IMR-90 (cell line): ENCODE results near the gene EPHB6. TPM values are rescaled to one million over a fixed set of nuclear protein-coding genes. Genes with fewer than 3 reads are reported as not detected.

Experiments used
- ATAC-seq: fragments of 200-7000 bp; cut with Tn5 transposase; 2 replicates; pipeline ENCODE4 v1.9.1; 2020; ENCODE audit warnings: low read depth, mild to moderate bottlenecking, moderate library complexity
- BruUV-seq: library from RNA; stranded (reverse); fragments of 400-500 nt; replicated peaks from 2 replicates; lab custom pipeline; 2021; lab: Mats Ljungman, UMichigan
- CTCF ChIA-PET: fragments of 300-600 bp; formaldehyde crosslinking; extraction: SDS; loops from one replicate; lab custom pipeline; 2021; ENCODE audit warnings: antibody characterized with exemption; lab: Yijun Ruan, JAX
- POLR2A ChIA-PET: fragments of 300-600 bp; sonication (Branson Sonifier 250); formaldehyde crosslinking; loops from one replicate; lab custom pipeline; 2022; ENCODE audit warnings: antibody characterized with exemption; ENCODE audit not compliant: unreplicated experiment; lab: Charles Lee
- DNase-seq: peaks from one replicate; pipeline ENCODE4 v3.0.0; 2013
- H2AFZ ChIP-seq: replicated peaks from 2 replicates; pipeline ENCODE3; 2013; ENCODE audit warnings: low read length, mild to moderate bottlenecking; ENCODE audit not compliant: poor library complexity
- H2AK5ac ChIP-seq: 2 replicates; pipeline ENCODE4 v1.6.1; 2013; ENCODE audit warnings: low read depth, low read length, inconsistent platforms
- H2AK9ac ChIP-seq: replicated peaks from 2 replicates; pipeline ENCODE3; 2013; ENCODE audit warnings: mild to moderate bottlenecking, low read depth, low read length, moderate library complexity; ENCODE audit not compliant: poor library complexity
- H2BK120ac ChIP-seq: 2 replicates; pipeline ENCODE4 v1.6.1; 2013; ENCODE audit warnings: low read depth, low read length, inconsistent platforms
- H2BK15ac ChIP-seq: 3 replicates; pipeline ENCODE4 v1.6.1; 2013; ENCODE audit warnings: low read depth, low read length, inconsistent platforms
- H2BK20ac ChIP-seq: 2 replicates; pipeline ENCODE4 v1.6.1; 2013; ENCODE audit warnings: low read depth, mild to moderate bottlenecking, inconsistent platforms, low read length, moderate library complexity
- H2BK5ac ChIP-seq: 2 replicates; pipeline ENCODE4 v1.6.1; 2013; ENCODE audit warnings: mild to moderate bottlenecking, low read depth, low read length, inconsistent platforms; ENCODE audit not compliant: poor library complexity, severe bottlenecking
- H3K14ac ChIP-seq: replicated peaks from 2 replicates; pipeline ENCODE4 v1.6.1; 2013; ENCODE audit warnings: low read depth, low read length, inconsistent platforms
- H3K18ac ChIP-seq: 2 replicates; pipeline ENCODE4 v1.6.1; 2013; ENCODE audit warnings: low read depth, low read length, control low read depth
- H3K23ac ChIP-seq: 2 replicates; pipeline ENCODE4 v1.6.1; 2013; ENCODE audit warnings: low read depth, low read length, inconsistent platforms
- H3K27ac ChIP-seq: 2 replicates; pipeline ENCODE4 v1.5.1; 2013; ENCODE audit warnings: mild to moderate bottlenecking, control low read depth, low read length; ENCODE audit not compliant: insufficient read depth
- H3K27me3 ChIP-seq: 2 replicates; pipeline ENCODE4 v1.6.1; 2013; ENCODE audit warnings: low read length; ENCODE audit not compliant: control insufficient read depth, insufficient read depth
- H3K36me3 ChIP-seq: 2 replicates; pipeline ENCODE4 v1.6.1; 2013; ENCODE audit warnings: low read length, mixed read lengths; ENCODE audit not compliant: control insufficient read depth, insufficient read depth
- H3K4ac ChIP-seq: 2 replicates; pipeline ENCODE4 v1.6.1; 2013; ENCODE audit warnings: low read depth, low read length, inconsistent platforms
- H3K4me1 ChIP-seq: 2 replicates; pipeline ENCODE4 v1.6.1; 2013; ENCODE audit warnings: low read length, mixed read lengths; ENCODE audit not compliant: control insufficient read depth, insufficient read depth
- H3K4me2 ChIP-seq: 2 replicates; pipeline ENCODE4 v1.6.1; 2013; ENCODE audit warnings: low read depth, mild to moderate bottlenecking, control low read depth, low read length, moderate library complexity
- H3K4me3 ChIP-seq: 2 replicates; pipeline ENCODE4 v1.5.1; 2013; ENCODE audit warnings: low read depth, mild to moderate bottlenecking, control low read depth, low read length, moderate library complexity; ENCODE audit not compliant: insufficient read depth
- H3K56ac ChIP-seq: 2 replicates; pipeline ENCODE4 v1.6.1; 2013; ENCODE audit warnings: low read length, inconsistent platforms; ENCODE audit not compliant: insufficient read depth; ENCODE audit errors: extremely low read depth
- H3K79me1 ChIP-seq, 2 experiments: 2 replicates each; pipeline ENCODE4 v1.6.1; 2013; ENCODE audit warnings: low read length in 2 of 2, inconsistent platforms in 1 of 2, low read depth in 1 of 2
- H3K9ac ChIP-seq: 2 replicates; pipeline ENCODE4 v1.6.1; 2013; ENCODE audit warnings: low read depth, low read length, control low read depth
- H3K9me1 ChIP-seq: 2 replicates; pipeline ENCODE4 v1.6.1; 2013; ENCODE audit warnings: low read length, inconsistent platforms; ENCODE audit not compliant: insufficient read depth
- H3K9me3 ChIP-seq: 2 replicates; pipeline ENCODE4 v1.6.1; 2013; ENCODE audit warnings: low read length; ENCODE audit not compliant: control insufficient read depth, insufficient read depth
- H4K20me1 ChIP-seq: 2 replicates; pipeline ENCODE4 v1.6.1; 2013; ENCODE audit warnings: low read length, inconsistent platforms; ENCODE audit not compliant: insufficient read depth
- H4K5ac ChIP-seq: 2 replicates; pipeline ENCODE4 v1.6.1; 2013; ENCODE audit warnings: mild to moderate bottlenecking, low read depth, low read length, control low read depth
- H4K8ac ChIP-seq, 2 experiments: 2 replicates each; pipeline ENCODE4 v1.6.1; 2013; ENCODE audit warnings: low read depth in 2 of 2, low read length in 2 of 2, control low read depth in 1 of 2, inconsistent platforms in 1 of 2
- H4K91ac ChIP-seq: 2 replicates; pipeline ENCODE4 v1.6.1; 2013; ENCODE audit warnings: low read depth, low read length, inconsistent platforms; ENCODE audit not compliant: insufficient read depth
- CEBPB ChIP-seq: IDR thresholded peaks from 2 replicates; pipeline ENCODE4 v1.6.1; 2012; ENCODE audit warnings: low read depth, low read length, improper control_type of control experiment
- CHD1 ChIP-seq: IDR thresholded peaks from 2 replicates; pipeline ENCODE4 v1.6.1; 2012; ENCODE audit warnings: low read depth, low read length, improper control_type of control experiment
- MAFK ChIP-seq: IDR thresholded peaks from 2 replicates; pipeline ENCODE4 v1.6.1; 2012; ENCODE audit warnings: low read depth, low read length, improper control_type of control experiment
- NFE2L2 ChIP-seq: fragments of 150-350 bp; IDR thresholded peaks from 2 replicates; pipeline ENCODE4 v1.6.1; 2016; ENCODE audit warnings: low read depth, mild to moderate bottlenecking, low read length
- RFX5 ChIP-seq: IDR thresholded peaks from 2 replicates; pipeline ENCODE4 v1.8.0; 2012; ENCODE audit warnings: low read depth, mild to moderate bottlenecking, low read length, moderate library complexity
- WGBS, 2 experiments: methylation state at CpG; one replicate each; pipeline versions ENCODE4 v1.1.5 to v1.1.7; 2013; ENCODE audit warnings: missing lambda C conversion rate in 2 of 2; ENCODE audit not compliant: insufficient read length in 1 of 2; ENCODE audit errors: extremely low coverage in 2 of 2; 5-methylcytosine and 5-hydroxymethylcytosine counted together
- dilution Hi-C: fragments of 300-500 bp; cut with HindIII; formaldehyde crosslinking; loops from one replicate; pipeline ENCODE4 v1.14.3; 2018; ENCODE audit warnings: low sequenced_read_pairs; ENCODE audit not compliant: unreplicated experiment
- in situ Hi-C: fragments of 300-500 bp; cut with MboI; formaldehyde crosslinking; loops from 3 replicates; pipeline ENCODE4 v1.14.3; 2019; ENCODE audit warnings: low sequenced_read_pairs, inconsistent platforms, mixed read lengths
- intact Hi-C: fragments of 100-400 bp; cut with micrococcal nuclease; formaldehyde crosslinking; loops from 2 replicates; pipeline ENCODE4 v1.10.0; 2022
- polyA plus RNA-seq, 3 experiments: library from polyadenylated mRNA; depleted of rRNA; stranded (reverse); fragments of >200 nt; gene quantifications; 2 replicates each; pipeline ENCODE4 v1.2.3, GENCODE V29; 2012; ENCODE audit warnings: low replicate concordance in 1 of 3
- total RNA-seq: library from RNA; depleted of rRNA; stranded (reverse); fragments of >200 nt; gene quantifications from 2 replicates; pipeline ENCODE4 v1.2.3, GENCODE V29; 2012
- TF ChIP-seq, protein P1 (sequence below): fragments of 150-350 bp; IDR thresholded peaks from 2 replicates; pipeline ENCODE4 v1.6.1; 2017; ENCODE audit warnings: mild to moderate bottlenecking, antibody characterized with exemption, low read length, low read depth

Gene EPHB6
- total and polyA plus RNA-seq, 2 of the 4 experiments (the other 2 are of a cell fraction) = under 0.01 to 0.60 TPM

DNA sequence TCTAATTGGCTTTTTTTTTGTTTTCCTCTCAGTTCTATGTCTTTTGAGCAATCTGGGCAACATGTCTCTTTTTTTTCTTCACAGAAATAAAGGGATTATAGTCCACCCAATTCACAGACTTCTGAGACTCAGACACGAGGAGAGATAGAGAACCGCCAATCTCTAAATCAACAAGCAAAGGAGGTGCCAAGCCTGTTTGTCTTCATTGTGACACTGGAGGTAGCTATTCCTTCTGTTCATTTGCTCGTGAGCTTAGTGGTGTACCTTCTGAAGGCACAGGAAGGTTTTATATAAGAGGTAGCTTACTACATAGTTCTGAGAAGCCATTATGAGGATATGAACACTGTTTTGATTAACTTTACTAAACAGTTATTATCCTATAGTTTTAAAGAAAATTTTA lies 6.1 kb downstream of the EPHB6 start:
- Histone ChIP-seq H3K9ac (no peak overlapping the region), H3K18ac (no peak overlapping the region), H4K91ac (no peak overlapping the region), H3K36me3 (no peaks in the 10 kb centered on the region), H2BK120ac (no peak overlapping the region), H2BK5ac (no peak overlapping the region), H4K8ac (no peak overlapping the region), H3K79me1 (no peaks in the 10 kb centered on the region), H3K9me3 (no peaks in the 10 kb centered on the region), H2AK9ac (no peak overlapping the region), H3K4me2 (no peak overlapping the region), H4K5ac (no peak overlapping the region), H3K4me1 (no peaks in the 10 kb centered on the region), H3K27ac (no peak overlapping the region), H3K27me3 (peaks cover 2% of the 10 kb centered on the region), H4K20me1 (no peaks in the 10 kb centered on the region), H3K4ac (no peak overlapping the region), H2BK15ac (no peak overlapping the region), H2AK5ac (no peak overlapping the region), H3K4me3 (no peak overlapping the region), H2BK20ac (no peak overlapping the region), H3K14ac (no peak overlapping the region), H3K56ac (no peak overlapping the region), H3K9me1 (no peaks in the 10 kb centered on the region), H3K23ac (no peak overlapping the region), H2AFZ (no peak overlapping the region)
- DNase-seq = no peak
- no peak for ATAC-seq
- in situ Hi-C loops = no loop called here
- dilution Hi-C loops = no loop called here
- no CpG with 5 or more reads among the region's 3 CpGs for WGBS, 2 experiments
- intact Hi-C loops = no loop called here
- BruUV-seq = no TSS peak
- TF ChIP-seq, protein P1, sequence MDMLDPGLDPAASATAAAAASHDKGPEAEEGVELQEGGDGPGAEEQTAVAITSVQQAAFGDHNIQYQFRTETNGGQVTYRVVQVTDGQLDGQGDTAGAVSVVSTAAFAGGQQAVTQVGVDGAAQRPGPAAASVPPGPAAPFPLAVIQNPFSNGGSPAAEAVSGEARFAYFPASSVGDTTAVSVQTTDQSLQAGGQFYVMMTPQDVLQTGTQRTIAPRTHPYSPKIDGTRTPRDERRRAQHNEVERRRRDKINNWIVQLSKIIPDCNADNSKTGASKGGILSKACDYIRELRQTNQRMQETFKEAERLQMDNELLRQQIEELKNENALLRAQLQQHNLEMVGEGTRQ = no peak
- no peak for TF ChIP-seq RFX5
- no peak for TF ChIP-seq NFE2L2
- TF ChIP-seq CHD1 = no peak
- TF ChIP-seq MAFK = no peak
- no peak for TF ChIP-seq CEBPB
- CTCF ChIA-PET = no interaction called here
- POLR2A ChIA-PET = no interaction called here
